Gastroesophageal sphincter (tissue), 4 donors: Measurements from ENCODE around the gene SERPINA9. TPM values are rescaled to one million over a fixed set of nuclear protein-coding genes. Genes with fewer than 3 reads are reported as not detected.

ENCODE experiments used
- ATAC-seq: fragments of 150-250 bp; one replicate; pipeline ENCODE4 v1.9.1; 2016; ENCODE audit warnings: mild to moderate bottlenecking, moderate library complexity
- H3K27ac ChIP-seq, 4 donors: fragments of 200-600 bp; sonication (generic) in 3 of 4; 1 replicate in 3 of 4; 2 replicates in 1 of 4; pipeline ENCODE4 v1.5.1; 2016 to 2019
- H3K27me3 ChIP-seq: fragments of 200-600 bp; sonication (generic); one replicate; pipeline ENCODE4 v1.5.1; 2019
- H3K36me3 ChIP-seq, 2 donors: fragments of 200-600 bp; sonication (generic); one replicate each; pipeline ENCODE4 v1.5.1; 2019; ENCODE audit warnings: control low read depth in 1 of 2
- H3K4me1 ChIP-seq, 3 donors: fragments of 200-600 bp; sonication (generic); 1 replicate in 2 of 3; 2 replicates in 1 of 3; pipeline ENCODE4 v1.5.1; 2016 to 2019; ENCODE audit warnings: control low read depth in 2 of 3
- H3K4me3 ChIP-seq, 2 donors: fragments of 200-600 bp; sonication (generic); one replicate each; pipeline ENCODE4 v1.5.1; 2019; ENCODE audit warnings: mild to moderate bottlenecking in 1 of 2, moderate library complexity in 1 of 2
- H3K9me3 ChIP-seq, 3 donors: fragments of 200-600 bp; sonication (generic); one replicate each; pipeline ENCODE4 v1.5.1; 2017 to 2019; ENCODE audit warnings: control low read depth in 2 of 3
- EP300 ChIP-seq: sonication (generic); formaldehyde crosslinking; IDR thresholded peaks from one replicate; pipeline ENCODE4 v1.6.1; 2017; ENCODE audit warnings: antibody characterized with exemption, mild to moderate bottlenecking
- POLR2A ChIP-seq, 2 donors: fragments of 450-650 bp; IDR thresholded peaks; one replicate each; pipeline ENCODE4 v1.6.1; 2017; ENCODE audit warnings: antibody characterized with exemption in 2 of 2, mild to moderate bottlenecking in 2 of 2, moderate library complexity in 1 of 2
- POLR2AphosphoS5 ChIP-seq: sonication (generic); formaldehyde crosslinking; IDR thresholded peaks from one replicate; pipeline ENCODE4 v1.6.1; 2017; ENCODE audit warnings: antibody characterized with exemption
- WGBS, 2 donors: methylation state at CpG; one replicate each; pipeline ENCODE4 v1.1.5; 2018; ENCODE audit warnings: low coverage in 1 of 2; 5-methylcytosine and 5-hydroxymethylcytosine counted together
- total RNA-seq, 4 donors: library from RNA; depleted of rRNA; stranded (reverse); fragments of >200 nt; gene quantifications; one replicate each; pipeline ENCODE4 v1.1.0, GENCODE V29; 2016
- TF ChIP-seq, protein P1 (sequence below), 4 experiments: fragments of 200-600 bp in 2 of 4; fragments of 450-650 bp in 2 of 4; sonication (generic) in 1 of 4; IDR thresholded peaks; one replicate each; pipeline ENCODE4 v1.5.1; 2017 to 2019; ENCODE audit warnings: antibody characterized with exemption in 4 of 4, mild to moderate bottlenecking in 2 of 4, moderate library complexity in 2 of 4

The SERPINA9 gene
- total RNA-seq, 4 donors from 2014 or later, result not detected

DNA sequence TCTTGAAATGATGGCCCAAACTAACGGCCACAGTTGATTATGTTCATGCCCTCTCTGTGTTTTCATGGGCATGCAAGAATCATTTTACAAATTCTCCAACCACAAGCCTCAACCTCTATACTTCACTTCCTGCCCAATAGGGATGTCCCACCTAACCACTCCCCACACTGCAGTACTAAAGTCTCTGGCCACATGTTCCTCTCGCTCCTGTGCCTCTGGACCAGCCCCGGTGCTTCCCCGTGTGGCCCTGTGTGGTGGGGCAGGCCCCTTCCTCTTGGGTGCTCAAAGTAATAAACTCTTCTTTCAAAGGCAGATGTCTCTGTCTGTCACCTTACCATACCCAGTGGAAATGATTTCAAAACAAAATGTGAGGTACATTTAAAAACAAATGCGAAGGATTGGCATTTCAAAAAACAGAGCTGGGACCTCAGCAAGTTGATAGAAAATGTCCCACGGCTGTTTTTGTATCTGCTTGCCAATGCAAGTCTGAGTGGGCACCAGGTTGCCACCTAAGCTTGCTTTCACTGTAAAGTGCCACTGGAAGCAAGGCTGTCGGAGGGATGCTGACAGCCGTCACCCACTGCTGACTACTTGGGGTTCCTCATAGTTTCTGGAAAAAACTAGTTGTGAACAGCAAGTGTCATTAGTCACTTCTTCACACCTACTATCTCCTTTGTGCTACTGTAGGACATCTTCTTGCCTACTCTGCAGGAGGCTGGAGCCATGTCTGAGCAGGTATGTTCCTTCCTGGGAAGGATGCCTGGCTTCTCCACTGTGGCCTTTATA is 15.2 kb downstream of the SERPINA9 start:
- no peaks in the 10 kb centered on the region for H3K4me1 ChIP-seq
- H3K4me3 ChIP-seq, result no peak overlapping the region
- H3K36me3 ChIP-seq, result no peaks in the 10 kb centered on the region
- peaks cover 0 to 49% (median 0%) of the 10 kb centered on the region in 3 donors for H3K9me3 ChIP-seq
- no peak for ATAC-seq
- H3K27ac ChIP-seq, result no peak overlapping the region
- peaks cover 7% of the 10 kb centered on the region for H3K27me3 ChIP-seq
- 62 to 70% methylated on average over 3 to 4 of the region's 8 CpGs for WGBS, 2 donors
- TF ChIP-seq POLR2A (IDR thresholded peaks at IDR 0.05), result no peak
- TF ChIP-seq, protein P1, sequence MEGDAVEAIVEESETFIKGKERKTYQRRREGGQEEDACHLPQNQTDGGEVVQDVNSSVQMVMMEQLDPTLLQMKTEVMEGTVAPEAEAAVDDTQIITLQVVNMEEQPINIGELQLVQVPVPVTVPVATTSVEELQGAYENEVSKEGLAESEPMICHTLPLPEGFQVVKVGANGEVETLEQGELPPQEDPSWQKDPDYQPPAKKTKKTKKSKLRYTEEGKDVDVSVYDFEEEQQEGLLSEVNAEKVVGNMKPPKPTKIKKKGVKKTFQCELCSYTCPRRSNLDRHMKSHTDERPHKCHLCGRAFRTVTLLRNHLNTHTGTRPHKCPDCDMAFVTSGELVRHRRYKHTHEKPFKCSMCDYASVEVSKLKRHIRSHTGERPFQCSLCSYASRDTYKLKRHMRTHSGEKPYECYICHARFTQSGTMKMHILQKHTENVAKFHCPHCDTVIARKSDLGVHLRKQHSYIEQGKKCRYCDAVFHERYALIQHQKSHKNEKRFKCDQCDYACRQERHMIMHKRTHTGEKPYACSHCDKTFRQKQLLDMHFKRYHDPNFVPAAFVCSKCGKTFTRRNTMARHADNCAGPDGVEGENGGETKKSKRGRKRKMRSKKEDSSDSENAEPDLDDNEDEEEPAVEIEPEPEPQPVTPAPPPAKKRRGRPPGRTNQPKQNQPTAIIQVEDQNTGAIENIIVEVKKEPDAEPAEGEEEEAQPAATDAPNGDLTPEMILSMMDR (IDR thresholded peaks at IDR 0.05), result no peak
- TF ChIP-seq POLR2AphosphoS5, result no peak
- TF ChIP-seq EP300, result no peak

DNA sequence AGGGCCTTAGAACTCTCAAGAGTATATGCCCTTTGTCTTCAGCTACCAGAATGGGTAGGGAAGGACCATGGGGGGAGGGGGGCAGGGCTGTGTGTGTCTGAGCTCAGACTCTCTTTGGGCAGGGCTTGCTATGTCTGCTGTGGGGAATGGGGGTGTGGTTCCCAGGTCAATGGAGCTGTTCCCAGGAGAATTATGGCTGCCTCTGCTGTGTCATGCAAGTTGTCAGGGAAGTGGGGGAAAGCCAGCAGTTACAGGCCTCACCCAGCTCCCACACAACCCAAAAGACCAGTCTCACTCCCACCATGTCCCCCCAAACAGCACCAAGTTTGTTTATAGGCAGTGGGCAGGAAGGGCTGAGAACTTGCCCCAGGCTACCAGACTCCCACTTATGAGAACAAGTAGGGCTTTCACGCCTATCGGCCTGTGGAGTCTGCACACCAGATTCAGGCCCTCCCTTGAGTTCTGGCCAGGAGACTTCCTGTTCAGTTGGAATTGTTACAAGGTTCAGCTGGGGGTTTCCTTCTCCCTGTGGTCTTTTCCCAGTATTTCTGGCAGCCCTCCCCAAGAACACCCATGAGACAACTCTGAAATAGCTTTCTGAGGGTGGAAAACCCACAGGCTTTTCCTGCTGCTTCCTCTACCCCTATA is 17.3 kb downstream of the SERPINA9 start:
- H3K4me1 ChIP-seq, result no peaks in the 10 kb centered on the region
- peaks cover 11% of the 10 kb centered on the region for H3K27me3 ChIP-seq
- no peak for ATAC-seq
- no peak overlapping the region for H3K4me3 ChIP-seq
- no peaks in the 10 kb centered on the region for H3K36me3 ChIP-seq
- H3K9me3 ChIP-seq, result peaks cover 0 to 43% (median 0%) of the 10 kb centered on the region in 3 donors
- TF ChIP-seq, protein P1 (IDR thresholded peaks at IDR 0.05), result no peak
- TF ChIP-seq EP300 (no peak), POLR2AphosphoS5 (no peak), POLR2A (IDR thresholded peaks at IDR 0.05) (no peak)
- H3K27ac ChIP-seq, result no peak overlapping the region
- 64% methylated on average over 2 of the region's 2 CpGs; no CpG with 5 or more reads in 1 of the 2 donors for WGBS, 2 donors

DNA sequence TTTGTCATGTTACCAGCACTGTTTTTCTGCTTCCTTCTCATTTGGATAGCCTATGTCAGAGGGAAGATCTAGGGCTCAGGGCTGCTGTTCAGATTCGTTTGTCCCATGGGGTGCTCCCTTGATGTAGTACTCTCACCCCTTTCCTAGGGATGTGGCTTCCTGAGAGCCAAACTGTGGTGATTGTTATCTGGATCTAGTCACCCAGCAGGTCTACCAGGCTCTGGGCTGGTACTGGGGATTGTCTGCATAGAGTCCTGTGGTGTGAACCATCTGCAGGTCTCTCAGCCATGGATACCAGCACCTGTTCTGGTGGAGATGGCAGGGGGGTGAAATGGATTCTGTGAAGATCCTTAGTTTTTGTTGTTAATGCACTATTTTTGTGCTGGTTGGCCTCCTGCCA is 17.9 kb downstream of the SERPINA9 start:
- TF ChIP-seq, protein P1 (IDR thresholded peaks at IDR 0.05), result no peak
- TF ChIP-seq POLR2AphosphoS5 (no peak), POLR2A (IDR thresholded peaks at IDR 0.05) (no peak), EP300 (no peak)
- H3K36me3 ChIP-seq, result no peaks in the 10 kb centered on the region
- 55% methylated on average over 1 of the region's 1 CpG; no CpG with 5 or more reads in 1 of the 2 donors for WGBS, 2 donors

DNA sequence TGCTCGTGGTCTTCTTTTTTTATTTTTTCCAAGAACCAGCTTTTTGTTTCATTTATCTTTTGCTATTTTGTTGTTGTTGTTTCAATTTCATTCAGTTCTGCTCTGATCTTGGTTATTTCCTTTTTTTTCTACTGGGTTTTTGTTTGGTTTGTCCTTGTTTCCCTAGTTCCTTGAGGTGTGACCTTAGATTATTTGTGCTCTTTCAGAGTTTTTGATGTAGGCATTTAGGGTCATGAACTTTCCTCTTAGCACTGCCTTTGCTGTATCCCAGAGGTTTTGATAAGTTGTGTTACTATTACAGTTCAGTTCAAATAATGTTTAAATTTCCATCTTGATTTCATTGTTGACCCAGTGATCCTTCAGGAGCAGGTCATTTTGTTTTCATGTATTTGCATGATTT is 20.1 kb downstream of the SERPINA9 start:
- Histone ChIP-seq H3K27me3 (peaks cover 34% of the 10 kb centered on the region), H3K9me3 (peaks cover 0 to 38% (median 0%) of the 10 kb centered on the region in 3 donors), H3K36me3 (no peaks in the 10 kb centered on the region), H3K27ac (no peak overlapping the region), H3K4me1 (no peaks in the 10 kb centered on the region), H3K4me3 (no peak overlapping the region)
- ATAC-seq, result no peak
- 0 to 8% methylated on average over 1 of the region's 1 CpG for WGBS, 2 donors
- no peak for TF ChIP-seq EP300
- no peak for TF ChIP-seq POLR2AphosphoS5
- TF ChIP-seq, protein P1 (IDR thresholded peaks at IDR 0.05), result no peak
- TF ChIP-seq POLR2A (IDR thresholded peaks at IDR 0.05), result no peak

More for the DNA sequence above, 17.9 kb downstream of the SERPINA9 start:
- Histone ChIP-seq H3K27ac (no peak overlapping the region), H3K4me1 (no peaks in the 10 kb centered on the region), H3K9me3 (peaks cover 0 to 39% (median 0%) of the 10 kb centered on the region in 3 donors), H3K27me3 (peaks cover 15% of the 10 kb centered on the region), H3K4me3 (no peak overlapping the region)
- ATAC-seq, result no peak
